Neural progenitor cell (in vitro differentiated cells): ENCODE measurements around the gene GRIN2B. TPM values are rescaled to one million over a fixed set of nuclear protein-coding genes. Genes with fewer than 3 reads are reported as not detected.

Source experiments
- DNase-seq: peaks from one replicate; pipeline ENCODE4 v3.0.0-alpha.2; 2016; ENCODE audit warnings: low spot score
- H2AFZ ChIP-seq: fragments of 200-600 bp; sonication (generic); replicated peaks from 2 replicates; pipeline ENCODE4 v1.6.1; 2016; ENCODE audit warnings: antibody characterized with exemption
- H3F3A ChIP-seq: fragments of 200-600 bp; sonication (generic); 2 replicates; pipeline ENCODE4 v1.6.1; 2016; ENCODE audit warnings: antibody characterized with exemption, low read depth
- H3K27ac ChIP-seq: fragments of 200-600 bp; sonication (generic); 2 replicates; pipeline ENCODE4 v1.5.1; 2016; ENCODE audit warnings: mild to moderate bottlenecking
- H3K27me3 ChIP-seq: fragments of 200-600 bp; sonication (generic); 2 replicates; pipeline ENCODE4 v1.6.1; 2016; ENCODE audit warnings: mild to moderate bottlenecking, moderate library complexity
- H3K36me3 ChIP-seq: fragments of 200-600 bp; sonication (generic); 2 replicates; pipeline ENCODE4 v1.5.1; 2016
- H3K4me1 ChIP-seq: fragments of 200-600 bp; sonication (generic); 2 replicates; pipeline ENCODE4 v1.6.1; 2016; ENCODE audit warnings: mixed run types
- H3K4me2 ChIP-seq: fragments of 200-600 bp; sonication (generic); 2 replicates; pipeline ENCODE4 v1.6.1; 2016
- H3K4me3 ChIP-seq: fragments of 200-600 bp; sonication (generic); 2 replicates; pipeline ENCODE4 v1.5.1; 2016
- H3K79me2 ChIP-seq: fragments of 200-600 bp; sonication (generic); 2 replicates; pipeline ENCODE4 v1.6.1; 2016; ENCODE audit warnings: low read depth
- H3K9ac ChIP-seq: fragments of 200-600 bp; sonication (generic); 2 replicates; pipeline ENCODE4 v1.6.1; 2016
- H3K9me3 ChIP-seq: fragments of 200-600 bp; sonication (generic); 2 replicates; pipeline ENCODE4 v1.5.1; 2016; ENCODE audit warnings: low read depth
- H4K20me1 ChIP-seq: fragments of 200-600 bp; sonication (generic); 2 replicates; pipeline ENCODE4 v1.6.1; 2016; ENCODE audit warnings: low read depth
- H3K27ac Mint-ChIP-seq: 3 replicates; pipeline ENCODE4 v1.8.0; 2021; ENCODE audit warnings: mixed read lengths
- H3K27me3 Mint-ChIP-seq: 2 replicates; pipeline ENCODE4 v1.8.0; 2022; ENCODE audit warnings: low read depth, mild to moderate bottlenecking, inconsistent platforms, moderate library complexity, mixed read lengths; ENCODE audit not compliant: insufficient read depth
- H3K36me3 Mint-ChIP-seq: 3 replicates; pipeline ENCODE4 v1.8.0; 2021; ENCODE audit warnings: mixed read lengths
- H3K4me1 Mint-ChIP-seq: 3 replicates; pipeline ENCODE4 v1.8.0; 2021; ENCODE audit warnings: mixed read lengths
- H3K4me3 Mint-ChIP-seq: 3 replicates; pipeline ENCODE4 v1.8.0; 2021; ENCODE audit warnings: mild to moderate bottlenecking, moderate library complexity, mixed read lengths
- H3K9me3 Mint-ChIP-seq: 3 replicates; pipeline ENCODE4 v1.8.0; 2020; ENCODE audit warnings: mixed read lengths
- CTCF ChIP-seq: fragments of 200-600 bp; sonication (generic); IDR thresholded peaks from 2 replicates; pipeline ENCODE4 v1.5.1; 2017; ENCODE audit warnings: antibody characterized with exemption, mild to moderate bottlenecking
- EZH2 ChIP-seq: fragments of 200-600 bp; sonication (generic); IDR thresholded peaks from 2 replicates; pipeline ENCODE4 v1.6.1; 2017; ENCODE audit warnings: antibody characterized with exemption, mild to moderate bottlenecking, moderate library complexity
- EZH2phosphoT487 ChIP-seq: fragments of 200-600 bp; sonication (generic); IDR thresholded peaks from 2 replicates; pipeline ENCODE4 v1.6.1; 2017; ENCODE audit warnings: antibody characterized with exemption
- total RNA-seq: library from RNA; depleted of rRNA; stranded (reverse); fragments of >200 nt; gene quantifications from 2 replicates; pipeline ENCODE4 v1.2.3, GENCODE V29; 2015; ENCODE audit warnings: low replicate concordance

Gene GRIN2B
- total RNA-seq, 1 donor from 2014 or later, result 0.52 TPM

GRCh38 chr12:13948621-13949020, 32.8 kb downstream of the GRIN2B start:
- no peaks in the 10 kb centered on the region for H3K9me3 ChIP-seq
- Mint-ChIP-seq H3K4me3 (no peak overlapping the region), H3K27me3 (peaks cover 3% of the 10 kb centered on the region), H3K4me1 (peaks cover 26% of the 10 kb centered on the region), H3K9me3 (no peaks in the 10 kb centered on the region), H3K27ac (no peak overlapping the region), H3K36me3 (no peaks in the 10 kb centered on the region)
- no peak overlapping the region for H2AFZ ChIP-seq
- no peaks in the 10 kb centered on the region for H3K27me3 ChIP-seq
- H3K36me3 ChIP-seq, result no peaks in the 10 kb centered on the region
- no peak overlapping the region for H3K27ac ChIP-seq
- no peak for DNase-seq
- H3K4me1 ChIP-seq, result peaks cover 12% of the 10 kb centered on the region
- H3F3A ChIP-seq, result no peaks in the 10 kb centered on the region
- H4K20me1 ChIP-seq, result no peaks in the 10 kb centered on the region
- no peaks in the 10 kb centered on the region for H3K79me2 ChIP-seq
- no peak overlapping the region for H3K4me2 ChIP-seq
- no peak overlapping the region for H3K4me3 ChIP-seq
- TF ChIP-seq CTCF (no peak), EZH2 (no peak), EZH2phosphoT487 (no peak)
- no peak overlapping the region for H3K9ac ChIP-seq

- Mint-ChIP-seq H3K27ac (no peak overlapping the region), H3K36me3 (no peaks in the 10 kb centered on the region), H3K4me3 (no peak overlapping the region), H3K9me3 (no peaks in the 10 kb centered on the region), H3K27me3 (peaks cover 5% of the 10 kb centered on the region), H3K4me1 (peaks cover 37% of the 10 kb centered on the region)
- no peak for DNase-seq
- no peak overlapping the region for H2AFZ ChIP-seq
- H3K27me3 ChIP-seq, result no peaks in the 10 kb centered on the region
- no peak overlapping the region for H3K27ac ChIP-seq
- H3F3A ChIP-seq, result no peaks in the 10 kb centered on the region
- TF ChIP-seq EZH2 (no peak), EZH2phosphoT487 (no peak), CTCF (no peak)
- H3K9me3 ChIP-seq, result no peaks in the 10 kb centered on the region
- H3K4me3 ChIP-seq, result no peak overlapping the region
- no peaks in the 10 kb centered on the region for H3K79me2 ChIP-seq
- no peak overlapping the region for H3K9ac ChIP-seq
- peaks cover 21% of the 10 kb centered on the region for H3K4me1 ChIP-seq
- no peaks in the 10 kb centered on the region for H4K20me1 ChIP-seq
- no peaks in the 10 kb centered on the region for H3K36me3 ChIP-seq
- no peak overlapping the region for H3K4me2 ChIP-seq
Observed at GRCh38 chr12:13947276-13947946, 34.0 kb downstream of the GRIN2B start.

GRCh38 chr12:13945641-13946040, 35.8 kb downstream of the GRIN2B start:
- Mint-ChIP-seq H3K4me1 (peaks cover 52% of the 10 kb centered on the region), H3K27me3 (peaks cover 5% of the 10 kb centered on the region), H3K9me3 (no peaks in the 10 kb centered on the region), H3K4me3 (no peak overlapping the region), H3K27ac (no peak overlapping the region), H3K36me3 (no peaks in the 10 kb centered on the region)
- no peaks in the 10 kb centered on the region for H3K36me3 ChIP-seq
- H3F3A ChIP-seq, result no peaks in the 10 kb centered on the region
- H3K4me2 ChIP-seq, result no peak overlapping the region
- no peaks in the 10 kb centered on the region for H3K79me2 ChIP-seq
- TF ChIP-seq EZH2phosphoT487 (no peak), EZH2 (no peak), CTCF (no peak)
- H3K9ac ChIP-seq, result no peak overlapping the region
- H3K4me3 ChIP-seq, result no peak overlapping the region
- no peaks in the 10 kb centered on the region for H4K20me1 ChIP-seq
- no peak for DNase-seq
- no peak overlapping the region for H2AFZ ChIP-seq
- peaks cover 26% of the 10 kb centered on the region for H3K4me1 ChIP-seq
- no peak overlapping the region for H3K27ac ChIP-seq
- no peaks in the 10 kb centered on the region for H3K27me3 ChIP-seq
- no peaks in the 10 kb centered on the region for H3K9me3 ChIP-seq
